Fibroblast of upper back skin (primary cell): Measurements from ENCODE around the gene HRCT1.
A peak's percentile ranks its signal among the peaks of the same experiment; 100 is the strongest.

Experiments
- DNase-seq: peaks from one replicate; pipeline ENCODE4 v3.0.0-alpha.2; 2013

HRCT1 gene

GRCh38 chr9:35945341-35946018 lies 39.5 kb downstream of the HRCT1 start:
- peak; percentile 90 for DNase-seq

- DNase-seq: no peak
Observed at GRCh38 chr9:35948451-35948850, 42.4 kb downstream of the HRCT1 start.

- no peak for DNase-seq
Observed at GRCh38 chr9:35948901-35949318, 42.9 kb downstream of the HRCT1 start.

DNA sequence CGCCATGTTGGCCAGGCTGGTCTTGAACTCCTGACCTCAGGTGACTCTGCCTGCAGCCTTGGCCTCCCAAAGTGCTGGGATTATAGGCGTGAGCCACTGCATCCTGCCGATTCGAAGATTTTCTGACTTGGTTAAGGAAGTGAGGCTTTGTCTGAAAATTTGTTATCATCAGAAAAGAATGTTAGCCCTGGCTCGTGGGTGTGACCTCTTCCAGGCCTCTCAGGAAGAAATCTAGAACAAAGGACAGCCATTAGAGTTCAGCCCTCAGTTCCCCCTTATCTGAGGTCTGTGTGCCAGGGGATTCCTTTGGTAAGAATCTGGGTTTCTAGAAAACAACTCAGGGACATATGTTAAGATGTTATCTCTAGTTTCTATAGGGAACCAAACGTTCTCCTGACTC lies 45.7 kb downstream of the HRCT1 start:
- peak; percentile 65 for DNase-seq

- DNase-seq: no peak
Observed at GRCh38 chr9:35952526-35953191, 46.7 kb downstream of the HRCT1 start.

GRCh38 chr9:35954942-35955546 lies 49.0 kb downstream of the HRCT1 start:
- peak; percentile 81 for DNase-seq

GRCh38 chr9:35956651-35957050 lies 50.6 kb downstream of the HRCT1 start:
- peak; percentile 56 for DNase-seq
